ENCODE results near the gene BCL2L15. TPM values are rescaled to one million over a fixed set of nuclear protein-coding genes. Genes with fewer than 3 reads are reported as not detected.

BCL2L15 gene
- total RNA-seq, 1 experiment from 2014 or later = 0.10 TPM

DNA sequence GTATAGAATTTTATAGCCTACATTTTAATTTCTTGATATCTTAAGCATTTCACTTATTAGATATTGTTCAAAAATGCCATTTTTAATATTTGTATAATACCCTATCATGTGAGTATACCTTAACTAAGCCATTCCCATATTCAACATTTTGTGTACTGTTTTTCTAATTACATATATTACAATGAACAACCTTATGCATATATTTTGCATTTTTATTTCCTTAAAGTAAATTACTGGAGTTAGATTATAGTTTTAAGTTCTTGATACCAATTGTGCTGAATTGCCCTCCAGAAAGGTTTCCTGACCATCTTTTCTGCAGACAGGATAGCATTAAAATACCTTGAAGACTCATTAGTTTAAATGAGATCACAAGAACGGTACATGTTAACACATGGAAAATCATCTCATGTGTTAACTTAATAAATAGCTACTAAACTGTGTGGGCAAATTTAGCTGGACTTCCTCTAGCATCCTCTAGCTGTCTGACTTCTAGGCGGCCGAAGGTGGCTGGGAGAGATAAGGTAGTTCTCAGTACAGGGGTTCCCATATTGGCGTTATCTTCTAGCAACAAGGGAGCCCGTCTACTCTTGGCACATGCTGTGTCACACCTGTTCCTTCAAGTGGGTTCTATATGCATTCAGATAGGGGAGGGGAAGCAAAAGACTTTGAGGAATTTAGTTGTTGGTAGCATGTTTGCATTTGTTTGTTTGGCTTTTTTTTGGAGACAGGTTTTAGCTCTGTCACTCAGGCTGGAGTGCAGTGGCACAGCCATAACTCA lies 26.7 kb upstream of the BCL2L15 start:
- no peak for DNase-seq (ENCODE audit: low read depth, low spot score)
- Histone ChIP-seq H3K4me3 (ENCODE audit: low read depth in 2 of 2, low read length in 2 of 2) (no peak overlapping the region), H3K36me3 (ENCODE audit: control insufficient read depth, insufficient read depth, low read length) (no peaks in the 10 kb centered on the region), H3K27ac (ENCODE audit: low read length) (no peak overlapping the region), H3K4me1 (ENCODE audit: control insufficient read depth, insufficient read depth, low read length) (no peaks in the 10 kb centered on the region), H3K27me3 (ENCODE audit: control insufficient read depth, insufficient read depth, low read length) (no peaks in the 10 kb centered on the region), H3K9me3 (ENCODE audit: control insufficient read depth, insufficient read depth, low read depth, low read length) (no peaks in the 10 kb centered on the region)
- ATAC-seq = no peak
- ChIA-PET POLR2A (no interaction called here), CTCF (no interaction called here)
- TF ChIP-seq, protein P1, sequence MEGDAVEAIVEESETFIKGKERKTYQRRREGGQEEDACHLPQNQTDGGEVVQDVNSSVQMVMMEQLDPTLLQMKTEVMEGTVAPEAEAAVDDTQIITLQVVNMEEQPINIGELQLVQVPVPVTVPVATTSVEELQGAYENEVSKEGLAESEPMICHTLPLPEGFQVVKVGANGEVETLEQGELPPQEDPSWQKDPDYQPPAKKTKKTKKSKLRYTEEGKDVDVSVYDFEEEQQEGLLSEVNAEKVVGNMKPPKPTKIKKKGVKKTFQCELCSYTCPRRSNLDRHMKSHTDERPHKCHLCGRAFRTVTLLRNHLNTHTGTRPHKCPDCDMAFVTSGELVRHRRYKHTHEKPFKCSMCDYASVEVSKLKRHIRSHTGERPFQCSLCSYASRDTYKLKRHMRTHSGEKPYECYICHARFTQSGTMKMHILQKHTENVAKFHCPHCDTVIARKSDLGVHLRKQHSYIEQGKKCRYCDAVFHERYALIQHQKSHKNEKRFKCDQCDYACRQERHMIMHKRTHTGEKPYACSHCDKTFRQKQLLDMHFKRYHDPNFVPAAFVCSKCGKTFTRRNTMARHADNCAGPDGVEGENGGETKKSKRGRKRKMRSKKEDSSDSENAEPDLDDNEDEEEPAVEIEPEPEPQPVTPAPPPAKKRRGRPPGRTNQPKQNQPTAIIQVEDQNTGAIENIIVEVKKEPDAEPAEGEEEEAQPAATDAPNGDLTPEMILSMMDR (IDR thresholded peaks at IDR 0.05) = no peak
- TF ChIP-seq TCF7L2 (IDR thresholded peaks at IDR 0.05; ENCODE audit: low read depth, low read length) (no peak), SIN3A (IDR thresholded peaks at IDR 0.05; ENCODE audit: borderline replicate concordance, insufficient read depth, low read depth, low read length) (no peak), POLR2AphosphoS5 (IDR thresholded peaks at IDR 0.05; ENCODE audit: low read depth, low read length) (no peak), REST (IDR thresholded peaks at IDR 0.05; ENCODE audit: insufficient read depth in 1 of 2, low read depth in 2 of 2, low read length in 1 of 2) (no peak)
- in situ Hi-C loops (cut with HindIII; ENCODE audit: low pct_unique_long_range_greater_than_20kb, low sequenced_read_pairs) (no loop called here), intact Hi-C loops (cut with micrococcal nuclease; ENCODE audit: unreplicated experiment) (no loop called here)
- BruUV-seq (replicated peaks) = no TSS peak

DNA sequence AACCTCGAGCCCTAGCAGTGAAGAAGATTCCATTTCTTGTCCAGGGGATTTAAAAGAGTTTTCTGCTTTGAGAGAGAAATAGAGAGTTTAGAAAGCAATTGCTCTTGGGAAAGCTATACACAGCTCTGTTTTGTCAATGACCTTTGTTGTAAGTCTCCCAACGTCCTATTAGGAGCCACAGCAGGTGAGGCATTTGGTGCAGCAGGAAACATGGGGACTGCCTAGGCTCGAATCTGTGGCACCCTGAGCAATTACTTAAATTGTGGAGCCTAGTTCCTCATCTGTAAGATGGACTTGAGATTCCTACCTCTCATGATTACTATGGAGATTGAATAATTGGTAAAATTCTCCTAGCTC lies 25.9 kb upstream of the BCL2L15 start:
- Histone ChIP-seq H3K36me3 (ENCODE audit: control insufficient read depth, insufficient read depth, low read length) (no peaks in the 10 kb centered on the region), H3K4me3 (ENCODE audit: low read depth in 2 of 2, low read length in 2 of 2) (no peak overlapping the region), H3K4me1 (ENCODE audit: control insufficient read depth, insufficient read depth, low read length) (no peaks in the 10 kb centered on the region), H3K9me3 (ENCODE audit: control insufficient read depth, insufficient read depth, low read depth, low read length) (no peaks in the 10 kb centered on the region), H3K27ac (ENCODE audit: low read length) (no peak overlapping the region), H3K27me3 (ENCODE audit: control insufficient read depth, insufficient read depth, low read length) (no peaks in the 10 kb centered on the region)
- DNase-seq (ENCODE audit: low read depth, low spot score) = no peak
- no peak for ATAC-seq
- TF ChIP-seq TCF7L2 (IDR thresholded peaks at IDR 0.05; ENCODE audit: low read depth, low read length) = no peak
- TF ChIP-seq REST (IDR thresholded peaks at IDR 0.05; ENCODE audit: insufficient read depth in 1 of 2, low read depth in 2 of 2, low read length in 1 of 2) = no peak
- TF ChIP-seq, protein P1 (IDR thresholded peaks at IDR 0.05) = no peak
- no peak for TF ChIP-seq POLR2AphosphoS5 (IDR thresholded peaks at IDR 0.05; ENCODE audit: low read depth, low read length)
- no peak for TF ChIP-seq SIN3A (IDR thresholded peaks at IDR 0.05; ENCODE audit: borderline replicate concordance, insufficient read depth, low read depth, low read length)
- no TSS peak for BruUV-seq (replicated peaks)
- CTCF ChIA-PET = no interaction called here
- in situ Hi-C loops (cut with HindIII; ENCODE audit: low pct_unique_long_range_greater_than_20kb, low sequenced_read_pairs) = no loop called here
- POLR2A ChIA-PET = interaction anchor here (0.6 kb wide), 1 partner anchor 14 kb away, joined by 3 read pairs; no protein-coding TSS in a partner anchor
- intact Hi-C loops (cut with micrococcal nuclease; ENCODE audit: unreplicated experiment) = no loop called here

Data from Panc1 (cell line).